Measurements from ENCODE around the gene NDC1.

DNA sequence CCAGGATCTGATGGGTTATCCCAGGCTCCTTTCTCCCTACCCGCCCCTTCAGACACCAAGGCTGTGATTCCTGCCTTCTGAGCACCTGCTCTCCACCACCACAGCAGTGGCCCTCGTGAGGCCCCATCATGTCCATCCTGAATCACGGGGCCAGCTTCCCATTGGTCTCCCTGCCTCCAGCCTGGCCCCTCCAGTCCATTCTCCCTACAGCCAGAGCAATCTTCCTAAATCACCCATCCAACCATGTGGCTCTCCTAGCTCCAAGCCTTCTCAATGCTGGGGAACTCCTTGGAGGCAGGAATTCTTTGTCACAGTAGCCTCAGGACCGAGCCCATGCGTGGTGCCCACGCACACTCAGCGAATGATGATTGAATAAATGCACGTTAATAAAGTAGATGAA lies 90.3 kb downstream of the NDC1 start:
- TF ChIP-seq POLR2A (IDR thresholded peaks at IDR 0.05; ENCODE audit: low read length) (no peak), GATA1 (IDR thresholded peaks at IDR 0.05; ENCODE audit: low read depth, low read length) (no peak)
